ENCODE results near the gene CCSER1. TPM values are rescaled to one million over a fixed set of nuclear protein-coding genes. Genes with fewer than 3 reads are reported as not detected.

CCSER1 gene
- total and polyA plus RNA-seq, 4 donors: 0.18 to 2.3 (median 1.2) TPM

- no peak overlapping the region for H3K9ac ChIP-seq (ENCODE audit: low read depth in 1 of 2, low read length in 2 of 2)
- H3K4me3 ChIP-seq (ENCODE audit: low read depth in 1 of 3, low read length in 3 of 3): no peak overlapping the region
- no peak overlapping the region for H3K27ac ChIP-seq (ENCODE audit: low read depth in 1 of 2, low read length in 2 of 2)
- DNase-seq (ENCODE audit: low spot score): no peak
- no peak for TF ChIP-seq RAD21 (IDR thresholded peaks at IDR 0.05)
- TF ChIP-seq FOXA2 (IDR thresholded peaks at IDR 0.05): no peak
- no peak for TF ChIP-seq EGR1 (IDR thresholded peaks at IDR 0.05; ENCODE audit: low read depth in 2 of 2)
- TF ChIP-seq YY1 (IDR thresholded peaks at IDR 0.05): no peak
- TF ChIP-seq CTCF (IDR thresholded peaks at IDR 0.05; ENCODE audit: low read depth, low read length, missing input control): no peak
- no peak for TF ChIP-seq RXRA (IDR thresholded peaks at IDR 0.05)
- no peak for TF ChIP-seq HNF4G (IDR thresholded peaks at IDR 0.05)
- TF ChIP-seq HNF4A (conservative IDR thresholded peaks at IDR 0.05): no peak
- no peak for TF ChIP-seq ATF3 (IDR thresholded peaks at IDR 0.05)
- no peak for TF ChIP-seq REST (IDR thresholded peaks at IDR 0.05)
- TF ChIP-seq FOXA1 (IDR thresholded peaks at IDR 0.05): no peak
- TF ChIP-seq MAX (IDR thresholded peaks at IDR 0.05): no peak
- no peak for TF ChIP-seq GABPA (IDR thresholded peaks at IDR 0.05 in 1 of 2, conservative IDR thresholded peaks at IDR 0.05 in 1 of 2)
- TF ChIP-seq SP1 (IDR thresholded peaks at IDR 0.05): no peak
- no peak for TF ChIP-seq ZBTB33 (IDR thresholded peaks at IDR 0.05)
- TF ChIP-seq NR2F2 (IDR thresholded peaks at IDR 0.05): no peak
- no peaks in the 10 kb centered on the region for H3K9me3 ChIP-seq (ENCODE audit: control insufficient read depth in 4 of 4, low read length in 3 of 4)
- H3K27me3 ChIP-seq (ENCODE audit: control insufficient read depth in 4 of 4, insufficient read depth in 4 of 4, low read length in 3 of 4): no peaks in the 10 kb centered on the region
- WGBS: 74% methylated on average over 3 of the region's 3 CpGs
- no peaks in the 10 kb centered on the region for H3K36me3 ChIP-seq (ENCODE audit: control insufficient read depth in 4 of 4, insufficient read depth in 3 of 4, low read depth in 1 of 4, low read length in 3 of 4)
- no peaks in the 10 kb centered on the region for H3K4me1 ChIP-seq (ENCODE audit: control insufficient read depth in 4 of 4, insufficient read depth in 4 of 4, low read length in 3 of 4)
These were observed 962.0 kb downstream of the CCSER1 start for GRCh38 chr4:91089178-91089577.

Measured in liver (tissue), 9 donors.